ENCODE data around the gene ACSL5. TPM values are rescaled to one million over a fixed set of nuclear protein-coding genes. Genes with fewer than 3 reads are reported as not detected.

ACSL5 gene
- polyA plus RNA-seq, 1 of the 3 experiments (the other 2 are of a cell fraction): 0.08 TPM

GRCh38 chr10:112412696-112413095, 38.8 kb downstream of the ACSL5 start:
- Histone ChIP-seq H2AFZ (ENCODE audit: low read depth) (no peak overlapping the region), H3K4me2 (no peak overlapping the region), H3K9me2 (no peaks in the 10 kb centered on the region), H3K4me3 (ENCODE audit: low read depth in 2 of 2, low read length in 1 of 2) (no peak overlapping the region), H3F3A (replicated peaks; ENCODE audit: insufficient read depth) (no peaks in the 10 kb centered on the region), H3K9ac (no peak overlapping the region), H3K79me2 (ENCODE audit: insufficient read depth) (no peaks in the 10 kb centered on the region), H3K9me3 (no peaks in the 10 kb centered on the region), H3K36me3 (replicated peaks in 1 of 2; ENCODE audit: control insufficient read depth in 1 of 2, insufficient read depth in 2 of 2, low read length in 1 of 2) (no peaks in the 10 kb centered on the region), H3K27ac (ENCODE audit: low read depth in 2 of 2, low read length in 1 of 2) (no peak overlapping the region), H3K4me1 (ENCODE audit: control insufficient read depth in 1 of 2, insufficient read depth in 2 of 2, low read depth in 1 of 2, low read length in 1 of 2) (no peaks in the 10 kb centered on the region), H4K20me1 (ENCODE audit: insufficient read depth) (no peaks in the 10 kb centered on the region), H3K27me3 (ENCODE audit: insufficient read depth) (peaks cover 6% of the 10 kb centered on the region; the same call in 1 of the 2 replicates)
- 63% methylated on average over 2 of the region's 2 CpGs for WGBS (ENCODE audit: low lambda C conversion rate)
- no peak for DNase-seq
- CTCF ChIA-PET: no interaction called here
- TF ChIP-seq FOXM1 (IDR thresholded peaks at IDR 0.05; ENCODE audit: low read depth) (no peak), ZBTB33 (IDR thresholded peaks at IDR 0.05; ENCODE audit: borderline replicate concordance, low read depth) (no peak), NRF1 (IDR thresholded peaks at IDR 0.05; ENCODE audit: low read depth, low read length) (no peak), RFX5 (IDR thresholded peaks at IDR 0.05; ENCODE audit: low read length) (no peak), MEF2A (IDR thresholded peaks at IDR 0.05; ENCODE audit: borderline replicate concordance, low read depth) (no peak), FOXJ3 (CRISPR knock-in tag; IDR thresholded peaks at IDR 0.05) (no peak), EP300 (IDR thresholded peaks at IDR 0.05; ENCODE audit: borderline replicate concordance in 1 of 2, low read depth in 1 of 2, low read length in 1 of 2) (no peak), CHD2 (IDR thresholded peaks at IDR 0.05; ENCODE audit: low read length, partially characterized antibody) (no peak), RXRA (IDR thresholded peaks at IDR 0.05; ENCODE audit: borderline replicate concordance, low read depth) (no peak), REST (IDR thresholded peaks at IDR 0.05; ENCODE audit: low read depth, low read length) (no peak), POLR2AphosphoS5 (IDR thresholded peaks at IDR 0.05; ENCODE audit: low read depth, low read length) (no peak), FOSL2 (IDR thresholded peaks at IDR 0.05; ENCODE audit: borderline replicate concordance, low read depth) (no peak), TEAD4 (IDR thresholded peaks at IDR 0.05; ENCODE audit: borderline replicate concordance, insufficient read depth) (no peak), GABPA (IDR thresholded peaks at IDR 0.05; ENCODE audit: low read depth) (no peak), CTCF (IDR thresholded peaks at IDR 0.05) (no peak), TAF1 (IDR thresholded peaks at IDR 0.05; ENCODE audit: borderline replicate concordance, low read depth, low read length) (no peak), SIN3A (IDR thresholded peaks at IDR 0.05; ENCODE audit: borderline replicate concordance, low read depth, low read length) (no peak), GATA2 (CRISPR knock-in tag; IDR thresholded peaks at IDR 0.05) (no peak)
- TF ChIP-seq, protein P1, sequence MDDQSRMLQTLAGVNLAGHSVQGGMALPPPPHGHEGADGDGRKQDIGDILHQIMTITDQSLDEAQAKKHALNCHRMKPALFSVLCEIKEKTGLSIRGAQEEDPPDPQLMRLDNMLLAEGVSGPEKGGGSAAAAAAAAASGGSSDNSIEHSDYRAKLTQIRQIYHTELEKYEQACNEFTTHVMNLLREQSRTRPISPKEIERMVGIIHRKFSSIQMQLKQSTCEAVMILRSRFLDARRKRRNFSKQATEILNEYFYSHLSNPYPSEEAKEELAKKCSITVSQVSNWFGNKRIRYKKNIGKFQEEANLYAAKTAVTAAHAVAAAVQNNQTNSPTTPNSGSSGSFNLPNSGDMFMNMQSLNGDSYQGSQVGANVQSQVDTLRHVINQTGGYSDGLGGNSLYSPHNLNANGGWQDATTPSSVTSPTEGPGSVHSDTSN (IDR thresholded peaks at IDR 0.05): no peak
- TF ChIP-seq, protein P2, sequence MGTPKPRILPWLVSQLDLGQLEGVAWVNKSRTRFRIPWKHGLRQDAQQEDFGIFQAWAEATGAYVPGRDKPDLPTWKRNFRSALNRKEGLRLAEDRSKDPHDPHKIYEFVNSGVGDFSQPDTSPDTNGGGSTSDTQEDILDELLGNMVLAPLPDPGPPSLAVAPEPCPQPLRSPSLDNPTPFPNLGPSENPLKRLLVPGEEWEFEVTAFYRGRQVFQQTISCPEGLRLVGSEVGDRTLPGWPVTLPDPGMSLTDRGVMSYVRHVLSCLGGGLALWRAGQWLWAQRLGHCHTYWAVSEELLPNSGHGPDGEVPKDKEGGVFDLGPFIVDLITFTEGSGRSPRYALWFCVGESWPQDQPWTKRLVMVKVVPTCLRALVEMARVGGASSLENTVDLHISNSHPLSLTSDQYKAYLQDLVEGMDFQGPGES (IDR thresholded peaks at IDR 0.05; ENCODE audit: low read depth, low read length): no peak
- POLR2A ChIA-PET: no interaction called here
